Caco-2 (cell line): Measurements from ENCODE around the gene SYT6. TPM values are rescaled to one million over a fixed set of nuclear protein-coding genes. Genes with fewer than 3 reads are reported as not detected.

Source experiments
- BruUV-seq: library from RNA; stranded (reverse); fragments of 400-500 nt; replicated peaks from 2 replicates; lab custom pipeline; 2021; lab: Mats Ljungman, UMichigan
- CTCF ChIA-PET: fragments of 300-600 bp; sonication (Branson Sonifier 250); formaldehyde crosslinking; loops from one replicate; lab custom pipeline; 2022; ENCODE audit warnings: antibody characterized with exemption; lab: Charles Lee
- POLR2A ChIA-PET: fragments of 300-600 bp; sonication (Branson Sonifier 250); formaldehyde crosslinking; loops from one replicate; lab custom pipeline; 2022; ENCODE audit warnings: antibody characterized with exemption; lab: Charles Lee
- DNase-seq, 2 experiments: peaks; one replicate each; pipeline versions ENCODE4 v3.0.0 to v3.0.0-alpha.2; 2020 to 2022
- H3K27me3 ChIP-seq: replicated peaks from 2 replicates; pipeline ENCODE4 v1.6.0; 2011; ENCODE audit warnings: low read length; ENCODE audit not compliant: control insufficient read depth, insufficient read depth
- H3K36me3 ChIP-seq: 2 replicates; pipeline ENCODE4 v1.5.1; 2011; ENCODE audit warnings: low read length; ENCODE audit not compliant: control insufficient read depth, insufficient read depth
- H3K4me1 ChIP-seq: fragments of 250-450 bp; sonication (Bioruptor Pico); 2 replicates; pipeline ENCODE4 v1.5.1; 2020; ENCODE audit warnings: mild to moderate bottlenecking
- H3K4me3 ChIP-seq: 2 replicates; pipeline ENCODE4 v1.5.1; 2011; ENCODE audit warnings: low read depth, mild to moderate bottlenecking, control low read depth, low read length
- H3K9me3 ChIP-seq: fragments of 250-450 bp; sonication (Bioruptor Pico); 2 replicates; pipeline ENCODE4 v1.5.1; 2020; ENCODE audit warnings: mild to moderate bottlenecking, moderate library complexity
- H3K27ac Mint-ChIP-seq: one replicate; pipeline ENCODE4 v1.8.0; 2022; ENCODE audit warnings: mixed read lengths; ENCODE audit not compliant: unreplicated experiment
- H3K27me3 Mint-ChIP-seq: one replicate; pipeline ENCODE4 v1.8.0; 2022; ENCODE audit warnings: mixed read lengths; ENCODE audit not compliant: insufficient read depth, unreplicated experiment
- H3K36me3 Mint-ChIP-seq: one replicate; pipeline ENCODE4 v1.8.0; 2022; ENCODE audit warnings: mild to moderate bottlenecking, mixed read lengths; ENCODE audit not compliant: insufficient read depth, unreplicated experiment
- H3K4me1 Mint-ChIP-seq: one replicate; pipeline ENCODE4 v1.8.0; 2022; ENCODE audit warnings: low read depth, mixed read lengths; ENCODE audit not compliant: unreplicated experiment
- H3K4me3 Mint-ChIP-seq: one replicate; pipeline ENCODE4 v1.8.0; 2022; ENCODE audit warnings: mild to moderate bottlenecking, moderate library complexity, mixed read lengths; ENCODE audit not compliant: unreplicated experiment
- H3K9me3 Mint-ChIP-seq: one replicate; pipeline ENCODE4 v1.8.0; 2022; ENCODE audit warnings: mixed read lengths; ENCODE audit not compliant: unreplicated experiment
- CTCF ChIP-seq, 2 experiments: fragments of 200-600 bp in 1 of 2; IDR thresholded peaks; 1 replicate in 1 of 2; 2 replicates in 1 of 2; pipeline versions ENCODE4 v1.5.1 to v1.8.0; 2011 to 2022; ENCODE audit warnings: antibody characterized with exemption in 1 of 2, control low read depth in 1 of 2, inconsistent platforms in 1 of 2, low read depth in 1 of 2, low read length in 1 of 2, mild to moderate bottlenecking in 1 of 2, moderate library complexity in 1 of 2; ENCODE audit not compliant: insufficient read depth in 1 of 2, severe bottlenecking in 1 of 2, unreplicated experiment in 1 of 2
- intact Hi-C: fragments of 100-400 bp; cut with micrococcal nuclease; formaldehyde crosslinking; loops from one replicate; pipeline ENCODE4 v1.10.0; 2022; ENCODE audit not compliant: unreplicated experiment
- total RNA-seq: library from RNA; stranded (reverse); gene quantifications from 2 replicates; pipeline ENCODE4 v1.2.3, GENCODE V29; 2022

Gene SYT6
- total RNA-seq, 1 experiment from 2014 or later: 0.32 TPM

GRCh38 chr1:114082304-114082630 is 71.4 kb downstream of the SYT6 start:
- Mint-ChIP-seq H3K4me3 (no peak overlapping the region), H3K27me3 (no peaks in the 10 kb centered on the region), H3K9me3 (no peaks in the 10 kb centered on the region), H3K36me3 (peaks cover 6% of the 10 kb centered on the region), H3K4me1 (no peaks in the 10 kb centered on the region), H3K27ac (no peak overlapping the region)
- Histone ChIP-seq H3K36me3 (no peaks in the 10 kb centered on the region), H3K4me3 (no peak overlapping the region), H3K4me1 (no peaks in the 10 kb centered on the region), H3K9me3 (no peaks in the 10 kb centered on the region), H3K27me3 (no peaks in the 10 kb centered on the region)
- no TSS peak for BruUV-seq
- no peak for DNase-seq
- TF ChIP-seq CTCF (IDR thresholded peaks at IDR 0.05; ENCODE audit: insufficient read depth in 1 of 2, low read depth in 1 of 2, low read length in 1 of 2, severe bottlenecking in 1 of 2, unreplicated experiment in 1 of 2): no peak
- POLR2A ChIA-PET: no interaction called here
- intact Hi-C loops: no loop called here
- CTCF ChIA-PET: no interaction called here

GRCh38 chr1:114081437-114082303 is 72.0 kb downstream of the SYT6 start:
- ChIA-PET POLR2A (no interaction called here), CTCF (no interaction called here)
- H3K27ac Mint-ChIP-seq: no peak overlapping the region
- Histone ChIP-seq H3K27me3 (no peaks in the 10 kb centered on the region), H3K36me3 (no peaks in the 10 kb centered on the region), H3K4me3 (no peak overlapping the region), H3K9me3 (no peaks in the 10 kb centered on the region), H3K4me1 (no peaks in the 10 kb centered on the region)
- peaks cover 6% of the 10 kb centered on the region for H3K36me3 Mint-ChIP-seq
- intact Hi-C loops: no loop called here
- H3K4me1 Mint-ChIP-seq: no peaks in the 10 kb centered on the region
- no peak for DNase-seq
- no peak overlapping the region for H3K4me3 Mint-ChIP-seq
- TF ChIP-seq CTCF (IDR thresholded peaks at IDR 0.05; ENCODE audit: insufficient read depth in 1 of 2, low read depth in 1 of 2, low read length in 1 of 2, severe bottlenecking in 1 of 2, unreplicated experiment in 1 of 2): no peak
- no TSS peak for BruUV-seq
- H3K9me3 Mint-ChIP-seq: no peaks in the 10 kb centered on the region
- no peaks in the 10 kb centered on the region for H3K27me3 Mint-ChIP-seq

GRCh38 chr1:114080511-114081436 is 72.9 kb downstream of the SYT6 start:
- Histone ChIP-seq H3K36me3 (no peaks in the 10 kb centered on the region), H3K9me3 (no peaks in the 10 kb centered on the region), H3K27me3 (no peaks in the 10 kb centered on the region), H3K4me3 (no peak overlapping the region), H3K4me1 (no peaks in the 10 kb centered on the region)
- TF ChIP-seq CTCF (IDR thresholded peaks at IDR 0.05; ENCODE audit: insufficient read depth in 1 of 2, low read depth in 1 of 2, low read length in 1 of 2, severe bottlenecking in 1 of 2, unreplicated experiment in 1 of 2): no peak
- CTCF ChIA-PET: no interaction called here
- DNase-seq: no peak
- no peak overlapping the region for H3K27ac Mint-ChIP-seq
- intact Hi-C loops: no loop called here
- no peaks in the 10 kb centered on the region for H3K4me1 Mint-ChIP-seq
- POLR2A ChIA-PET: no interaction called here
- no TSS peak for BruUV-seq
- peaks cover 6% of the 10 kb centered on the region for H3K36me3 Mint-ChIP-seq
- no peaks in the 10 kb centered on the region for H3K27me3 Mint-ChIP-seq
- H3K4me3 Mint-ChIP-seq: no peak overlapping the region
- no peaks in the 10 kb centered on the region for H3K9me3 Mint-ChIP-seq
